GM19043 (cell line): ENCODE results near the gene SSC5D.

Source experiments
- ATAC-seq: cut with Tn5 transposase; IDR thresholded peaks from one replicate; pipeline ENCODE4 v1.9.1; 2021; ENCODE audit warnings: low read depth; ENCODE audit not compliant: unreplicated experiment

The SSC5D gene

DNA sequence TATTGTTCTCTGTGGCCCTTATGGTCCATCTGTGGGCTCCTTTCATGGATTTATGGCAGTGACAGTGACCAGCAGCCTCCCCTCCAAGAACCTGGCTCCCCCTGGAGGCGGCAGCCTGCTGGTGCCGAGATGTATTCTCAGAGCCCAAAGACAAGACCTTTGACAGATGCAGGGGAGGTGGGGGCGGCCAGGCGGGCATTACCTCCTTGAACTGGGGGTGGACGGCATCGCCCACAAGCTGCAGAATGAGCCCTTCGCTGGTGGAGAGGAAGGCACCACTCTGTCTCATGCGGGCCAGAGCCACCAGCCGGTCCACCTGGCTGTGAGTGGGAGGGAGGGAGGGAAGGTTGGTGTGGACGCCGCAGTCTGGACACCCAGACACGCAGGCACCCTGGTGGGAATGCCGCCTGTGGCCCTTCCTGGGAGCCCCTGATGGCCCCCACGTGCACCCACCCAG, 33.4 kb upstream of the SSC5D start:
- ATAC-seq, result no peak

DNA sequence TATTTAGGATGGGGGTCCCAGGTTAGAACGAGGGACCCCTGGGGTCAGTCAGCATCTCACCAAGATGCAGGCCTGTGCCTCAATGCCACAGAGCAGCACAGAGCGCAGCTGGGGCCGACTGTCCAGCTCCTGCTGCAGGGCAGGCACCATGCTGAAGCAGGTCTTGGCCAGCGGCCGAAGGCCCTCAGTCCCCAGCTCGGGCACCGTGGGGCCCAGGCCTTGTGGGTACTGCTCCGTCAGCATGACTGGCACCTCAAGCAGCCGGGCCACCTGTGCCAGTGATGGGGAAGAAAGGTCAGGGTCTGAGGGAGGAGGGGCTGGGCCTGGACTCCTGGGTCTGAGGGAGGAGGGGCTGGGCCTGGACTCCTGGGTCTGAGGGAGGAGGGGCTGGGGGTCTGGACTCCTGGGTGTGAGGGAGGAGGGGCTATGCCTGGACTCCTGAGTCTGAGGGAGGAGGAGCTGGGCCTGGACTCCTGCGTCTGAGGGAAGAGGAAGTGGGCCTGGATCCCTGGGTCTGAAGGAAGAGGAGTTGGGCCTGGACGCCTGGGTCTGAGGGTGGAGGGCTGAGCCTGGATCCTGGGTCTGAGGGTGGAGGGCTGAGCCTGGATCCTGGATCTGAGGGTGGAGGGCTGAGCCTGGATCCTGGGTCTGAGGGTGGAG, 32.5 kb upstream of the SSC5D start:
- no peak for ATAC-seq

DNA sequence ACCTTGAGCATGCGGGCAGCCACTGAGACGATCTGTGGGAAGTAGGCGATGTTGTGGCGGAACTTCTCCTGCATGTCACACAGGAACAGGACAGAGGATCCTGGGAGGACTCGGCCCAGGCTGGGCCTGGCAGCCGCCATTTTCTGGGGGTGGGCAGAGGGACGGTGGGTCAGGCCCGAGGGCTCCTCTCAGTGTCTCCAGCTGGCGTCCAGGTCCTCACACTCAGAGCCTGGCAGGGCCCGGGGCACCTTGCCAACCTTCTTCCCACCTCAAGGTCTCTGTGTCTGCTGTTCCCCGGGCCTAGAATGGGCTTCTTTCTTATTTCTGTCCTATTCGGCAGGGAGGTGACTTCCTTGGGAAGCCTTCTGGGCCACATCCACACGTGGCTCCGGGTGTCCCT, 31.9 kb upstream of the SSC5D start:
- ATAC-seq, result no peak

DNA sequence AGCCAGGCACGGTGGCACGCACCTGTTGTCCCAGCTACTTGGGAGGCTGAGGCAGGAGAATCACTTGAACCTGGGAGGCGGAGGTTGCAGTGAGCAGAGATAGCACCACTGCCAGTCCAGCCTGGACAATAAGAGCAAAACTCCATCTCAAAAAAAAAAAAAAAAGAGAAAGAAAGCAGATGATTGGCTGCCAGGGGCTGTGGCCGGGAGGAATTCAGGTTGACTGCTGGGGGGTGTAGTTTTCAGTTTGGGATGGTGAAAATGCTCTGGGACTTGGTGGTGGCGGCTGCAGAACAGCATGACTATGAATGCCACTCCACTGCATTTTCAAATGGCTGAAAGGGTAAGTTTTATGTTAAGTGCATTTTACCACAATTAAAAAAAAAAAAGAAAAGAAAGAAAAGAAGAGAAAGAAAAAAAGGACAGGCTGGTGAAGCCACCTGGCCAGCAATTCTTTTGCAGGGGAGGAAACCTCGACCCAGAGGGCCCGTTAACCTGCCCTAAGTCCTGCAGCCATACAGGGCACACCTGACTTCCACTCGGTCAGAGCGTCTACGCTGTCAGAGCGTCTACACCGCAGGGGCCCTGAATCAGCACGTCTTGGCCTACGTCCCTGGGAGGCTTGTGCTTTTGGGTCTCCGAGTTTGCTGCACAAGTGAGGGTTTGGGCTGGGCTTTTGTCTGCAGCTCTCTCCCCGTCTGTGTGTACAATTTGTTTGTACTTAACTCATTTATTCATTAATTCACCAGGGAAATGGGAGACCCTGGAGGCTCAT, 30.4 kb upstream of the SSC5D start:
- ATAC-seq, result no peak

DNA sequence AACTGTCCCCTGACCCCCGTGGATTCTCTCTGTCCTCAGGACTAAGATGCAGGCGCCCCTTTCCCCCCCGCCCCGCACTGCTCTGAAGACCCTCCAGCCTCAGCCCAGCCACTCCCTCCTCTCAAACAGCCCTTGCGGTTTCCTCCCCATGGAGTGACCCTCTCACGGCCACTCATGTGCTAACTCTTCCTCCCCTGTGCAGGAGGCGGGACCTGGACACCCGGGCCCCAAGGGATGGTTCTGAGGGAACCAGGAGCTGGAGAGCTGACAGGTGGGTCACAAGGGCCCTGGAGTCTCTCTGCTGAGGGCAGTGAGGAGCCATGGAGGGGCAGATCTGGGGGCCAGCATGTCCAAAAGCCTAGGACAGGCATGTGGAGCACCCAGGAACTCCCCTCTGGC, 28.7 kb upstream of the SSC5D start:
- ATAC-seq, result no peak

DNA sequence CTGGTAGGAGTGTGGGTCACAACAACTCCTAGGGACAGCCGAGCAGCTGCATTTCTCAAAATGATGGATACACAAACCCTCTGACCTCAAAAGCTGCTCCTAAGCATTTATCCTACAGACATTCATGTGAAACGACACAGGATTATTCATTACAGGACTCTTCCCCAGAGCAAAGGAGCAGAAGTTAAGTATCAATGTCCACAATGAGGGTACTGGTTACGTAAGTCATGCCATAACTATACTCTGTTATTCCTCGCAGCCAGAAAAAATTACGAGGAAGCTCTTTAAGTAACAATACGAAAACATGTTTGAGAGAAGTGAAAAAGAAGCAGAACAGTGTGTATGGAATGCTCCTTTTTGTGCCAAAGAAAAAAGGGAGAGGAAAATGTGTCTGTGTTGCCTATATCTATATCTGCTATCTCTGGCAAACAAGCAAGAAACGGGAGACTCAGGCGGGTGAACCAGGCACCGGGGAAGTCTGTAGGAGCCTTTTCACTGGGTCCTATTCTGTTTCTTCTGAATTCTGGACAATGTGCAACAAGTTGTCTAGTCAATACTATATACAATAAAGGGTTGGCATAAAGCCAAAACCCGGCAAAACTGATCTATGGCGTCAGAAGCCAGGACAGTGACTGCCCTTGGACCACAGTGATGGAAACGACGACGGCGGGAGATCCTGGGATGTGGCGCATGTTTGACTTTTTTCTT, 28.1 kb upstream of the SSC5D start:
- no peak for ATAC-seq

DNA sequence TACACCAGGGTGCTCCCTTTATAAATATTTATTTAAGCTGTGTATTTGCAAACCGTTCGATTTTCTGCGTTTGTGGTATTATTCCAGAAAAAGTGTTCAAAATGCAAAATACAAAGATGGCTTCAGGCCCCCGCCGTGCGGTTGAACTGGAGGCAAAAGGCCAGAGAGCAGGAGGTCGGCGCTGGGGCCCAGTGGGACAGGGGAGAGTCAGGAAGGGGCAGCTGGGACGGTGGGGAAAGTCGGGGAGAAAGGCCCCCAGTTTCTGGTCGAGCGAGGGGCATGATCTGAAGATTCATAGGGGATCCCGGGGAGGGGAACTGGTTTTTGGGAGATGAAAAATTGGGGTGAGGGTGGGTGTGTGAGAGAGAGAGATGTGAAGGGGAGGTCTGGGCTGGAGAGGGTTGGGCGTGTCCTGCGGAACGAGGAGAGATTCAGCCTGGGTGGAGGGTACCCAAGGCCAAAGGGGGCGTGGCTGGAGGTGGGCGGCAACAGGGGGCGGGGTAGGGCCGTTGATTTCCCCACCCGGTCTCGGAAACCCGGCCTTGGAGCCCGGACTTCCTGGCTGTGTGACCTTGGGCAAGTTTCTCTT, 27.5 kb upstream of the SSC5D start:
- ATAC-seq, result no peak

DNA sequence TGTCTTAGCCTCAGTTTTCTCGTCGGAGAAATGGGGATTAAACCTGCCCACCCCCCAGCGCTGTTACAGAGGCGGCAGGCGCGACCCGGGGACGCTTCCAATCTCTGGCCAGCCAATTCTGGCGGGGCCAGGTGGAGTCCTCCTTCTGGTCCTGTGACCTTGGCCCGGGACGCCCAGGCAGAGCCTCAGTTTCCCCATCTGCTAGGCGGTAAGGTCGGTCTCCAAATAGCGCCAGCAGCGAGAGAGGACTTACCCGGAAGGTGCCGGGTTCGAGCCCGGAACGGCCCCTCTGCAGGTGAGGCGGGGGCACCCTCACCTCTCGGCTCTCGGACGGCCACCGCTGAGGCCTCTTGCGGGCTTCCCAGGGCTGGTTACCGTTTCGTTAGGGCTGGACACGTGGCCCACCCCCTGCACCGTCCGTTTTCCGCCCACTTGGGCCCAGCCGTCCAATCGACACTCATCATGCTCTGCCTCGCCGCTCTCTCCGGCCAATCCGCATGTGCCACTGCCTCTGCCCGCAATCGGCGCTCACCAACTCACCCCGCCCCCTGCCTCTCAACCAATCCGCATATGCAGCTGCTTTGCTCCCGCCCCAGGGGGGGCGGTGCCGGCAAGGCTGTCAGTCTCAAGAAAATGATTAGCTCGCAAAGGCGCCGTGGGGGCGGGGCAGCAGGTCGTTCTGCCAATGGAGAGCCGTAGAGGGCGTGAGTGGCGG, 26.8 kb upstream of the SSC5D start, which contains the start of gene ISOC2:
Gene ISOC2, minus strand, starts transcription at position 384 of the 715 bp plus-strand sequence. CDS start 5,156 bp downstream, outside the sequence.
- peak; percentile 92 for ATAC-seq

DNA sequence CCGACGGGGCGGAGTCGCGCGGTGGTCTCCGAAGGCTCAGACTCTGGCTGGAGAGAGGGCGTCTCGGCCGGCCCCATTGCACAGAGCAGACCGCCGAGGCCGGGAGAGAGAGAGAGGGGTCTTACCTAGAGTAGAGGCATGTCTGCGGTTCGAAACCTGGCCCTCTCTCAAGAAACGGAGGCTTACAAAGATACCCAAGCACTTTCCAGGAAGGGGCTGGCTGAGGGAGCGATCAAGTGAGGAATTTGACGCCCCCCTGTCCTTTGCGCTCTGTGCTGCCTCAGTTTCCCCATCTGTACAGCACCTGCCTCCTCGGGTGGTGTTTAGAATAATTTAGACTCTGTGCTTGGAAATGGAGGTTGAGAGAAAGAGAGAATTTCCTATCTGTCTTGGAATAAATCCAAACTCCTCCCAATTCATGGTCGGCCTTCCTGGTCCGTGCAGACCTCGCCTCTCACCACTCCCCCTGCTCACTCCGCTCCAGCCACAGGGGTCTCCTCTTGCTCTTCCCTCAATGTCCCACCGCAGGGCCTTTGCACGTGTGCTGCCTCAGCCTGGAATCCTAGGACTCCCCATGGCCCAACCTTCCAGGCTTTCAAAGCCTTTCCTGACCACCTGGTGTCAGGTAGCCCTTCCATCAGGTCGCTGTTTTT, 26.1 kb upstream of the SSC5D start:
- no peak for ATAC-seq

DNA sequence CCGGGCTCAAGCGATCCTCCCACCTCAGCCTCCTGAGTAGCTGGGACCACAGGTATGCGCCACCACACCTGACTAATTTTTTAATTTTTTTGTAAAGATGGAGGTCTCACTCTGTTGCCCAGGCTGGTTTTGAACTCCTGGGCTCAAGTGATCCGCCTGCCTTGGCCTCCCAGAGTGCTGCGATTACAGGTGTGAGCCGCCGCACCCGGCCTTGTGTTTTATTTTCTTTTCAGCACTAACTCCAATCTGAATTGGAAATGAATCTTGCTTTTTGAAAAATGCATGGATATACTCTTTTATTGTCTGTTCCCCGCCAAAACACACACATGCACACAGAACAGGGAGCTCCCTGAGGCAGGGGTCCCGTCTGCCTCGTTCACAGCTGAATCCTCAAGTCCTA, 25.5 kb upstream of the SSC5D start:
- no peak for ATAC-seq

DNA sequence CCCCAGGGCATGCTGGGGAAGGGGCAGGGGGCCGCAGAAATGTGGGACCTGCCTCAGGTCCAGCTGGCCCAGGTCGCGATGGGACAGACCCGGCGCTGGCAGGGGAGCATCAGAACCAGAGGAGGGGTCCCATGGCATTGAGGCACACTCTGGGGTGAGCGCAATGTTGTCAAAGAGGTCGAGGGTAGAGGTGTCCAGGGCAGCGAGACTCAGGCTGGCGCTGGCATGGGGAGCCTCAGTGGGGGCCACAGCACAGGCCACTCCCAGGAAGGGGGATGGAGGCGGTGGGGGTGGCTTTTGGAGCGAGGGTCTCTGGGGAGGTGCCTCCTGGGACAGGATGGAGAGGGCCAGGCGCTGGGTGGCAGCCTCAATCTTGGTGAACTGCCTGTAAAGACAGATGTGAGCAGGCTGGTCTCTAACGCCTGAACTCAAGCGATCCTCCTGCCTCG, 24.6 kb upstream of the SSC5D start:
- ATAC-seq, result no peak

DNA sequence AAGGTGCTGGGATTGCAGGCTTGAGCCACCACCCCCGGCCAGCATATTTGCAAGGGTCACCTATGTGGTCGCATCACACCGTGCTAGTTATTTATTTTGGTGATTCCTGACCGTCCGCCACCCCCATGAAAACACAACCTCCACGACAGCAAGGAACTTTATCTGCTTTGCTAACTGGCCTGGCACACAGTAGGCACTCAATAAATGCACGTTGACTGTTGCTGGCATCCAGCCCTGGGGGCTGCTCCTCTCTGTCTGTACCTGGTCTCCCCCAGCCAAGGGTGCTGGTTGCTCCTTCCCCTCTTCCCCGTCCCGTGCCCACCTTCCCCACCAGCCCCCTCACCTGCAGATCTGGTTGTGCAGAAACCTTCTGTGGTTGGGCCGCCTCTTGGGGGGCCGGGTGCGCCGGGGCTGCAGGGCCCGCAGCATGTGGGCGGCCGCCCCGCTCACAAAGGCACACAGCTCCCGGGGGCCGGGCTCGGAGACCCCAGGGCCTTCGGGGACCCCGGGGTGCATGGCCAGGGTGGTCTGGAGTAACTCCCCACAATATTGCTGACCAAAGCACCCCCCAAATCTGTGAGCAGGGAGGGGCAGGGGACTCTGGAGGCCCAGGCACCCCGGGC, 24.1 kb upstream of the SSC5D start:
- ATAC-seq, result no peak

DNA sequence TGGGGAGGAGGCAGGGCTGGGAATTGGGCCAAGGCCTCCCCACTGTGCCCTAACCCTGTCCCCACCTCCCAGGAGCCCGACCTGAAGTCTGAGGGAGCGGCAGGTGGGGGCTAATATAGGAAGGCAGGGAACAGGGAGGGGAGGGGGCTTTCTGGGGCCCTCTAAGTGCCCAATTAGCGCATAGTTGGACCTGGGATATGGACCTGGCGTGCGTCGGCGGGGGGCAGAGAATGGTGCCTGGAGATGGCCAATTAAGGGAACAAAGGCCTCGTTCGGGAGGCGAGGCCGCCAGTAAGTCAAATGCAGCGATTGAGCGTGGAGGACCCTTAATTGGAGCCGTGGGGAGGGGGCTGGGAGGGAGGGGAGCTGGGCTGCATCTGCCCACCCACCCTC, 23.6 kb upstream of the SSC5D start, which contains the start of gene C19orf85:
Gene C19orf85, minus strand, starts transcription at position 90 of the 393 bp plus-strand sequence. CDS start 197 bp downstream, outside the sequence.
- no peak for ATAC-seq

DNA sequence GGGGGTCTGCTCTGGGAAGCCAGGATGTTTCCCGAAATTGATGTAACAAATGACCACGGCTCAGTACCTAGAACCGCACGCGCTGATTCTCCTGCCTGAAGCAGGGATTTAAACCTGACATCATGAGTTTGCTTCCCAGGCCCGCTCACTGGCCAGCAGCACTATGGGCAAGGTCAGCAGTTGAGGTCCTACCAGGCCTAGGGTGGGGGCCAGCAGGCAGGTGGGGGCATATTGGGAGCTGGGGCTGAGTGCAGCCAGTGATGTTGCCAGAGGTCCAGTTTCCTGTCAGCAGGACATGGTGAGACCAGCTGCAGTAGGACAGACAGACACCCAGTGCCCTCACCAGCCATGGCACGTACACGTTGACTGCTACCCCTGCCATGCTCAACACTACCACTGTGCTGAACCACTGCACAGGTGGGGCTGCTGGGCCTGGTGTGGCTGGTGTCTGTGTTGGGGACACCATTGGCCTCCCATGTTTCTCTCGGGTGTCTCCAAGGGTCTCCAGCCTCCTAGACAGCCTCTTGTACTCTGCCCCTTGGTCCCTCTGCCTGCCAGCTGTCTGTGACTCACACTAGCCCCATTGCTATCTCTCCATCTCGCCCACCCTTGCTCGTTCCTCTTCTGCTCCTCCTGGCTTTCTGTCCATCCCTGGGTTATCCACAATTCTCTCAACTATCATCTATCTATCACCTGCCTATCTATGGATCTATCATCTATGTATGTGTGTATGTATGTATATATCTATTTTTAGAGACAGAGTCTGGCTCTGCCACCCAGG, 22.6 kb upstream of the SSC5D start:
- no peak for ATAC-seq

DNA sequence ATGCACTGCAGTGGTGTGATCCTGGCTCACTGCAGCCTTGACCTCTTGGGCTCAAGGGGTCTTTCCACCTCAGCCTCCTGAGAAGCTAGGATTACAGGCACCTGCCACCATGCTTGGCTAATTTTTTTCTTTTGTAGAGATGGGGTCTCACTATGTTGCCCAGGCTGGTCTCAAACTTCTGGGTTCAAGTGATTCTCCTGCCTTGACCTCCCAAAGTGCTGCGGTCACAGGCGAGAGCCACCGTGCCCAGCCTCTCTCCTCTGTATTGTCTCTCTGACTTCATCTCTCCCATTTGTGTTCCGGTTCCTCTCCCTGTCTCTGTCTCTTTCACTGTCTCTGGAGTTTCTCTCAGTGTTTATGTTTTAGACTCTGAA, 22.0 kb upstream of the SSC5D start:
- ATAC-seq, result no peak

DNA sequence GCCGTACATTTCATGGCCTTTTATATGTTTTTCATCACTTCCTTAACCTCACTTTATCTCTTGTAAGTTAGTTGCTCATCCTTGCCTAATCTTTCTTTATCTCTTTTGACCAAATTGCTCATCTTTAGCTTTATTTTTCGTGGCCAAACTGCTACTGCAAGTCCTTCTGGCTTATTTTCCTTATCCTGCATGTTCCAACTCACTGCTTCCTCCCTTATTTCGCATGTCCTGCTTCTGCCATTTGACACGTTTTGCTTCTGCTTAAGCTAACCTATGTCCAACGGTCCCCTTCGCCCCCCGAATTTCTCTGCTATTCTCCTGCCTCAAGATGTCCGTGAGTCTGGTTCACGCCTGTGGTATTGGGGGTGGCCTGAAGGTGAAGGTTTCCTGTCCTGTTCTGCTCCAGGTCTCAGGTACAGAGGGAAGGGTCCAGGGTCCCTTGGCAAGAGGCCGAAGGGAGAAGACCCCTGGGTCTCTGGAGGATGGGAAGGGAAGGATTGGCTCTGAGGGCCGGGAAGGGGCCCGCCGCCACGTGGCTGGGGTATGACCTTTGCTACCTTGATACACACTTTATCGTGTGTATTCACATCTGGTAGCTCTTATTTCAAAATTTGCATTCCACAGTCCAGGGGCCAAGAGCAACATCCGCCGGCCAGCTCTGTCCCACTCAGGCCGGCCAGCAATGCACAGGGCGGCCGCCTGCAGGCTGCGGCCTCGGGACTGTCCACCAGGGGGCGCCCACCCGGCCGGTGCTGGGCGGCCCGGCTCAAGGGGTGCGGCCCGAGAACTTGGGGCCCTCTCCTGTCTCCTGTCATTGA, 20.8 kb upstream of the SSC5D start:
- ATAC-seq, result no peak

DNA sequence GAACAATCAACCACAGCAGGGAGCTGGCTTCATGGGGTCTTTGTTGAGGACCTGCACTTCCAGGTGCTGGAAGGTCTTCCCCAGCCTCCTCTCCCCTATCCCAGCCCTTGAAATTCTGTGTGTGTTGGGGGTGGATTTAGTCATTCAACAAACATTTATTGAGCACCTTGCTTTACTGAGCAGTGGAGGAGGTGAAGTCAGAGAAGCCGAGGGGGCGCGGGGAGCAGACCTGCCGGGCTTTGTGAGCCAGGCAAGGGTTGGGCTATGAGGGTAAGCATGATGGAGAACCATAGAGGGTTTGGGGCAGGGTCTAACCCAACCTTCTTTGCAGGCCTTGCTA, 20.2 kb upstream of the SSC5D start:
- no peak for ATAC-seq

DNA sequence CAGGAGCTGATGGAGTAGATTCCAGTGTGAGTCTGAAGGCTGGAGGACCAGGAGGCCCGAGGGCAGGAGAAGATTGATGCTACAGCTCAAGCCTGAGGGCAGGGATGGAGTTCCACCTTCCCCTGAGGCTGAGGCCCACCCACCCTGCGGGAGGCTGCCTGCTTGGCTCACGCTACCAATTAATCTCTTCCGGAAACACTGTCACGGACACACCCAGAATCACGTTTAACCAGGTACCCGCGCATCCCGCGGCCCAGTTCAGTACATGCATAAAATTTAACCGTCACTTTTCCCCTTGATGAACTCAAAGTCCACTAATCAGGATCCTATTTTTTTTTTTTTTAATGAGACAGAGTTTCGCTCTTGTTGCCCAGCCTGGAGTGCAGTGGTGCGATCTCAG, 17.0 kb upstream of the SSC5D start:
- no peak for ATAC-seq
